ENCODE measurements around the gene COG5. TPM values are rescaled to one million over a fixed set of nuclear protein-coding genes. Genes with fewer than 3 reads are reported as not detected.

Gene COG5
- total and polyA plus RNA-seq, 10 of the 15 experiments (the other 5 are each of a cell fraction or from before 2014, with no cell fraction given) = 5.5 to 27.9 (median 15.6) TPM

GRCh38 chr7:107167483-107168232, 396.1 kb downstream of the COG5 start (continued):
- TF ChIP-seq, protein P1, sequence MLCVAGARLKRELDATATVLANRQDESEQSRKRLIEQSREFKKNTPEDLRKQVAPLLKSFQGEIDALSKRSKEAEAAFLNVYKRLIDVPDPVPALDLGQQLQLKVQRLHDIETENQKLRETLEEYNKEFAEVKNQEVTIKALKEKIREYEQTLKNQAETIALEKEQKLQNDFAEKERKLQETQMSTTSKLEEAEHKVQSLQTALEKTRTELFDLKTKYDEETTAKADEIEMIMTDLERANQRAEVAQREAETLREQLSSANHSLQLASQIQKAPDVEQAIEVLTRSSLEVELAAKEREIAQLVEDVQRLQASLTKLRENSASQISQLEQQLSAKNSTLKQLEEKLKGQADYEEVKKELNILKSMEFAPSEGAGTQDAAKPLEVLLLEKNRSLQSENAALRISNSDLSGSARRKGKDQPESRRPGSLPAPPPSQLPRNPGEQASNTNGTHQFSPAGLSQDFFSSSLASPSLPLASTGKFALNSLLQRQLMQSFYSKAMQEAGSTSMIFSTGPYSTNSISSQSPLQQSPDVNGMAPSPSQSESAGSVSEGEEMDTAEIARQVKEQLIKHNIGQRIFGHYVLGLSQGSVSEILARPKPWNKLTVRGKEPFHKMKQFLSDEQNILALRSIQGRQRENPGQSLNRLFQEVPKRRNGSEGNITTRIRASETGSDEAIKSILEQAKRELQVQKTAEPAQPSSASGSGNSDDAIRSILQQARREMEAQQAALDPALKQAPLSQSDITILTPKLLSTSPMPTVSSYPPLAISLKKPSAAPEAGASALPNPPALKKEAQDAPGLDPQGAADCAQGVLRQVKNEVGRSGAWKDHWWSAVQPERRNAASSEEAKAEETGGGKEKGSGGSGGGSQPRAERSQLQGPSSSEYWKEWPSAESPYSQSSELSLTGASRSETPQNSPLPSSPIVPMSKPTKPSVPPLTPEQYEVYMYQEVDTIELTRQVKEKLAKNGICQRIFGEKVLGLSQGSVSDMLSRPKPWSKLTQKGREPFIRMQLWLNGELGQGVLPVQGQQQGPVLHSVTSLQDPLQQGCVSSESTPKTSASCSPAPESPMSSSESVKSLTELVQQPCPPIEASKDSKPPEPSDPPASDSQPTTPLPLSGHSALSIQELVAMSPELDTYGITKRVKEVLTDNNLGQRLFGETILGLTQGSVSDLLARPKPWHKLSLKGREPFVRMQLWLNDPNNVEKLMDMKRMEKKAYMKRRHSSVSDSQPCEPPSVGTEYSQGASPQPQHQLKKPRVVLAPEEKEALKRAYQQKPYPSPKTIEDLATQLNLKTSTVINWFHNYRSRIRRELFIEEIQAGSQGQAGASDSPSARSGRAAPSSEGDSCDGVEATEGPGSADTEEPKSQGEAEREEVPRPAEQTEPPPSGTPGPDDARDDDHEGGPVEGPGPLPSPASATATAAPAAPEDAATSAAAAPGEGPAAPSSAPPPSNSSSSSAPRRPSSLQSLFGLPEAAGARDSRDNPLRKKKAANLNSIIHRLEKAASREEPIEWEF (IDR thresholded peaks at IDR 0.05; ENCODE audit: insufficient replicate concordance, low read depth, low read length) = peak; percentile 41
- TF ChIP-seq SMC3 (IDR thresholded peaks at IDR 0.05; ENCODE audit: borderline replicate concordance, low read length) (no peak), CREB1 (IDR thresholded peaks at IDR 0.05; ENCODE audit: low read depth) (peak; percentile 80), ZNF207 (IDR thresholded peaks at IDR 0.05; ENCODE audit: borderline replicate concordance) (no peak), POLR2A (IDR thresholded peaks at IDR 0.05; ENCODE audit: low read depth, low read length) (no peak), SIN3A (IDR thresholded peaks at IDR 0.05; ENCODE audit: low read depth, low read length) (no peak), POLR2AphosphoS2 (IDR thresholded peaks at IDR 0.05; ENCODE audit: low read depth, low read length) (no peak), YY1 (IDR thresholded peaks at IDR 0.05; ENCODE audit: low read depth, low read length) (peak; percentile 76; the same call in 1 of the 2 replicates), JUND (IDR thresholded peaks at IDR 0.05; ENCODE audit: low read depth, low read length) (no peak), FOS (IDR thresholded peaks at IDR 0.05; ENCODE audit: borderline replicate concordance, extremely low read depth, insufficient read length) (no peak), IKZF1 (conservative IDR thresholded peaks at IDR 0.05) (no peak), ETV6 (conservative IDR thresholded peaks at IDR 0.05 in 1 of 2, IDR thresholded peaks at IDR 0.05 in 1 of 2; ENCODE audit: borderline replicate concordance in 1 of 2, low read depth in 1 of 2) (no peak), ZNF274 (IDR thresholded peaks at IDR 0.05; ENCODE audit: insufficient read depth, insufficient read length) (no peak), BRCA1 (IDR thresholded peaks at IDR 0.05; ENCODE audit: low read depth, low read length) (no peak), LARP7 (IDR thresholded peaks at IDR 0.05) (no peak), NFIC (IDR thresholded peaks at IDR 0.05; ENCODE audit: low read depth, low read length) (0 out of 2 replicates have a peak, but pooled peaks have one; percentile 25), NR2C2 (IDR thresholded peaks at IDR 0.05; ENCODE audit: borderline replicate concordance, control insufficient read depth, insufficient read length, low read depth) (no peak), MTA2 (IDR thresholded peaks at IDR 0.05; ENCODE audit: low read depth) (0 out of 2 replicates have a peak, but pooled peaks have one; percentile 25)
- TF ChIP-seq, protein P2, sequence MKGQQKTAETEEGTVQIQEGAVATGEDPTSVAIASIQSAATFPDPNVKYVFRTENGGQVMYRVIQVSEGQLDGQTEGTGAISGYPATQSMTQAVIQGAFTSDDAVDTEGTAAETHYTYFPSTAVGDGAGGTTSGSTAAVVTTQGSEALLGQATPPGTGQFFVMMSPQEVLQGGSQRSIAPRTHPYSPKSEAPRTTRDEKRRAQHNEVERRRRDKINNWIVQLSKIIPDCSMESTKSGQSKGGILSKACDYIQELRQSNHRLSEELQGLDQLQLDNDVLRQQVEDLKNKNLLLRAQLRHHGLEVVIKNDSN (IDR thresholded peaks at IDR 0.05; ENCODE audit: borderline replicate concordance, extremely low read length, insufficient read depth, low read depth, low read length) = no peak
- TF ChIP-seq, protein P3, sequence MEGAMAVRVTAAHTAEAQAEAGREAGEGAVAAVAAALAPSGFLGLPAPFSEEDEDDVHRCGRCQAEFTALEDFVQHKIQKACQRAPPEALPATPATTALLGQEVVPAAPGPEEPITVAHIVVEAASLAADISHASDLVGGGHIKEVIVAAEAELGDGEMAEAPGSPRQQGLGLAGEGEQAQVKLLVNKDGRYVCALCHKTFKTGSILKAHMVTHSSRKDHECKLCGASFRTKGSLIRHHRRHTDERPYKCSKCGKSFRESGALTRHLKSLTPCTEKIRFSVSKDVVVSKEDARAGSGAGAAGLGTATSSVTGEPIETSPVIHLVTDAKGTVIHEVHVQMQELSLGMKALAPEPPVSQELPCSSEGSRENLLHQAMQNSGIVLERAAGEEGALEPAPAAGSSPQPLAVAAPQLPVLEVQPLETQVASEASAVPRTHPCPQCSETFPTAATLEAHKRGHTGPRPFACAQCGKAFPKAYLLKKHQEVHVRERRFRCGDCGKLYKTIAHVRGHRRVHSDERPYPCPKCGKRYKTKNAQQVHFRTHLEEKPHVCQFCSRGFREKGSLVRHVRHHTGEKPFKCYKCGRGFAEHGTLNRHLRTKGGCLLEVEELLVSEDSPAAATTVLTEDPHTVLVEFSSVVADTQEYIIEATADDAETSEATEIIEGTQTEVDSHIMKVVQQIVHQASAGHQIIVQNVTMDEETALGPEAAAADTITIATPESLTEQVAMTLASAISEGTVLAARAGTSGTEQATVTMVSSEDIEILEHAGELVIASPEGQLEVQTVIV (IDR thresholded peaks at IDR 0.05; ENCODE audit: borderline replicate concordance, partially characterized antibody) = no peak
- TF ChIP-seq, protein P4, sequence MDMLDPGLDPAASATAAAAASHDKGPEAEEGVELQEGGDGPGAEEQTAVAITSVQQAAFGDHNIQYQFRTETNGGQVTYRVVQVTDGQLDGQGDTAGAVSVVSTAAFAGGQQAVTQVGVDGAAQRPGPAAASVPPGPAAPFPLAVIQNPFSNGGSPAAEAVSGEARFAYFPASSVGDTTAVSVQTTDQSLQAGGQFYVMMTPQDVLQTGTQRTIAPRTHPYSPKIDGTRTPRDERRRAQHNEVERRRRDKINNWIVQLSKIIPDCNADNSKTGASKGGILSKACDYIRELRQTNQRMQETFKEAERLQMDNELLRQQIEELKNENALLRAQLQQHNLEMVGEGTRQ (IDR thresholded peaks at IDR 0.05; ENCODE audit: borderline replicate concordance, low read depth, low read length) = no peak
